Measurements from ENCODE around the gene MTMR2.

MTMR2 gene

GRCh38 chr11:95805869-95806268 is 118.0 kb downstream of the MTMR2 start:
- DNase-seq: no peak

GRCh38 chr11:95803973-95804372 is 119.9 kb downstream of the MTMR2 start:
- DNase-seq: no peak

GRCh38 chr11:95802806-95803205 is 121.1 kb downstream of the MTMR2 start:
- DNase-seq: no peak

- DNase-seq: no peak
Measured at GRCh38 chr11:95800438-95800837, 123.5 kb downstream of the MTMR2 start.

GRCh38 chr11:95799546-95799945 is 124.4 kb downstream of the MTMR2 start:
- no peak for DNase-seq

GRCh38 chr11:95796501-95796900 is 127.4 kb downstream of the MTMR2 start:
- DNase-seq: no peak

- no peak for DNase-seq
Measured at GRCh38 chr11:95795627-95796295, 128.1 kb downstream of the MTMR2 start.

GRCh38 chr11:95794086-95794485 is 129.8 kb downstream of the MTMR2 start:
- no peak for DNase-seq

- DNase-seq: no peak
Measured at GRCh38 chr11:95793116-95793515, 130.8 kb downstream of the MTMR2 start.

GRCh38 chr11:95792700-95793099 is 131.2 kb downstream of the MTMR2 start:
- DNase-seq: no peak

- DNase-seq: no peak
Measured at GRCh38 chr11:95792200-95792599, 131.7 kb downstream of the MTMR2 start.

- no peak for DNase-seq
Measured at GRCh38 chr11:95791709-95792033, 132.2 kb downstream of the MTMR2 start.

- no peak for DNase-seq
Measured at GRCh38 chr11:95790933-95791708, 132.8 kb downstream of the MTMR2 start.

- peak; percentile 95 for DNase-seq
Measured at GRCh38 chr11:95790123-95790932, 133.6 kb downstream of the MTMR2 start, which contains the start of gene CEP57. Gene CEP57, plus strand, starts transcription at chr11:95790498. Its CDS starts 201 bp downstream, at chr11:95790699.

GRCh38 chr11:95789506-95790122 is 134.3 kb downstream of the MTMR2 start, which contains the start of gene FAM76B:
Gene FAM76B, minus strand, starts transcription at chr11:95789782. Its CDS starts 304 bp downstream, at chr11:95789478.
- DNase-seq: peak; percentile 94

GRCh38 chr11:95788921-95789505 is 134.9 kb downstream of the MTMR2 start:
- DNase-seq: peak; percentile 38

All from amniotic stem cell (primary cell).